Melanocyte of skin (primary cell): ENCODE measurements around the gene CFAP141. TPM values are rescaled to one million over a fixed set of nuclear protein-coding genes. Genes with fewer than 3 reads are reported as not detected.

Source experiments
- small RNA-seq, 2 donors: library from RNA; depleted of rRNA; stranded (forward); fragments of <200 nt; gene quantifications; one replicate each; pipeline ENCODE3, GENCODE V24; 2012
- total RNA-seq, 2 donors: library from RNA; depleted of rRNA; stranded (reverse); fragments of >200 nt; gene quantifications; 2 replicates each; pipeline ENCODE4 v1.2.3, GENCODE V29; 2012

Gene CFAP141
- total RNA-seq, result not detected

GRCh38 chr1:154206196-154206595 lies at the start of gene CFAP141:
Gene CFAP141 (minus strand): TSS chr1:154206333. CDS start chr1:154206307, 26 bp downstream.

DNA sequence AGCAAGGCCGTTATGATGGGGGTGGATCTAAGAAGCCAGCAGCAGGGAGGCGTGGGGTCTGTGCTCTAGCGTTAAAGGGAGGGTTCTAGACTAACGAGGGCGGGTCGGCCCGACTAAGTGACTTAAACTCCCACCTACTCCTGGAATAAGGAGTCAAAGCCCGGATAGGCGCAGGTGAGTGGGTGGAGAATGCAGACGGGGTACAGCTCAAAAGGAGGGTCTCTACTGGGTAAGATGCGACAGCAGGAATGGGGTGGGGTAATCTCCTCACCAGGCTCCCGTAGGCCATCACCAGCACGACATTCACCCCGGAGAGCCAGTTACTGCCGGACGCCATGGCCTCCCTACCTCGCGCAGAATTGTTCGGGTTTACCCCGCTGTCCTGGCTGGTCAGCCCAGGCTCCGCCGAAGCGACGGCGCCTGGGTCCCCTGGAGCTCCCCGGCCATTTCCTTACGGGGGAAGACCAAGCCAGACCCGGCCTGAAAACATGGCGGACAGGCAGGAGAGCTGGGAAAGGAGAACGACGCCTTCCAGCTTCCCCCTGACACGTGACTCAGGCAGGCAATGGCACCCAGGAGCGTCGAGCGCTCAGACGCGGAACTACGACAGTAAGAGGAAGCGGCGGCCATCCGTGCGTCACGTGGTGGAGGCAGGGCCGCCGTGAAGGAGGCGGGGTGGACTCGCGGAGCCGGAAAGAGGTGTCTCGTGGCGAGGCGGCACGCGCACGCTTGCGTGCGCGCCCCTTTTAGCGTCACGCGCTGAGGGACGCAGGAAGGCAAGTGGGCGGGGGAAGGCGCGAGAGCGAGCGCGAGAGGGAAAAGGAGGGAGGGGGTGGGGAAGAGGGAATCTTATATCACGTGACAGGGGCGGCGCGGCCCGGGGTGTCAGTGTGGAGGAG lies 14.2 kb upstream of the CFAP141 start, which contains the start of gene UBAP2L:
Gene UBAP2L, plus strand, starts transcription at position 885 of the 899 bp plus-strand sequence. CDS start 4,169 bp downstream, outside the sequence.

GRCh38 chr1:154191990-154192461 lies 14.1 kb downstream of the CFAP141 start, which contains the start of gene TPM3:
Gene TPM3 (minus strand): TSS chr1:154192100. CDS start chr1:154192018, 82 bp downstream.

DNA sequence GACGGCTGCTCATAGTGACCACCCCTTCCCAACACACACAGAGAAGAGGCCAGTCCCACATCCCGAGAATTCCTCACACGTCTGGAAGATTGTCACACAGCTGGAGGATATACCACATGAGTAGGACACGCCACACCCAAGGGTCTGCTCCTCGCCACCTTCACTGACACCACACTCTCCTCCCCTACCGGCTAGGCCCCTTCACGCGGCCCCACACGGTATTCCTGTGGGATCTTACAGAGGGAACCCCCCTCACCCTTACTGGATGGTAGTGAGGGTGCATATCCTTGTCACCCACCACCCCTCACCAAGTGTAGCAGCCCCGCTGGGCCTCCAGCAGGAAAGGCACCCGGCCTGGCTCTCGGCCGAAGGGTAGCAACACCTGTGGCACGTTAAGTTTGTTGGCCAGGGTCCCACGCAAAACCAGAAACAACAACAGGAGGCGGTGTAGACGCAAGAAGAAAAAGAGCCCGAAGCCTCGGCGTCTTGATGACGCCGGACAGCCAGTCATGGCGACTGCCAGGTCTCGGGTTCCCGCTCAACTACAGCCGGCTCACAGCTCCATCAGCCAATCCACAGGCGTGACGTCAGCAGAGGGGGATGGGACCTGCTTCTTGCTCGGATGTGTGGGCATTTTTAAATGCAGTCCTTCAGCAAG lies 51.5 kb downstream of the CFAP141 start, which contains the start of gene NUP210L:
Gene NUP210L, minus strand, starts transcription at position 540 of the 658 bp plus-strand sequence.

Small RNAs within 50 kb of the gene (small RNA-seq; reads per million reads assigned to genes)
- gene MIR190B, result 4.5 to 5.5 reads per million in 2 donors

Other genes with a start within 250 kb of the CFAP141 start
- gene CRTC2, start 247.7 kb downstream of the CFAP141 start, total RNA-seq, result 1 to 10 TPM; 7.9 to 9.0 TPM
- 100 to 1,000 TPM in 1 of 2 donors, 10 to 100 TPM in 1; 83.6 to 107 TPM for gene SLC39A1, start 242.8 kb downstream of the CFAP141 start, total RNA-seq
- gene CREB3L4, start 238.4 kb downstream of the CFAP141 start, total RNA-seq, result 1 to 10 TPM; 4.5 to 7.0 TPM
- gene JTB, start 228.7 kb downstream of the CFAP141 start, total RNA-seq, result 100 to 1,000 TPM in 1 of 2 donors, 10 to 100 TPM in 1; 91.9 to 126 TPM
- gene RAB13, start 220.0 kb downstream of the CFAP141 start, total RNA-seq, result 10 to 100 TPM; 42.3 to 42.7 TPM
- gene RPS27, start 215.6 kb downstream of the CFAP141 start, total RNA-seq, result 1,000 to 10,000 TPM in 1 of 2 donors, 100 to 1,000 TPM in 1; 738 to 1,166 TPM
- gene NUP210L, start 51.3 kb downstream of the CFAP141 start, total RNA-seq, result under 1 TPM; under 0.01 TPM
- gene TPM3, start 14.2 kb downstream of the CFAP141 start, total RNA-seq, result 100 to 1,000 TPM; 413 to 623 TPM
- 10 to 100 TPM; 93.6 to 94.3 TPM for gene UBAP2L, start 14.6 kb upstream of the CFAP141 start, total RNA-seq
- 100 to 1,000 TPM; 123 to 133 TPM for gene HAX1, start 66.3 kb upstream of the CFAP141 start, total RNA-seq
- not detected for gene AQP10, start 114.8 kb upstream of the CFAP141 start, total RNA-seq
- 100 to 1,000 TPM in 1 of 2 donors, 10 to 100 TPM in 1; 87.6 to 112 TPM for gene ATP8B2, start 119.2 kb upstream of the CFAP141 start, total RNA-seq
- 10 to 100 TPM; 21.0 to 47.0 TPM for gene IL6R, start 199.0 kb upstream of the CFAP141 start, total RNA-seq